Measurements from ENCODE around the gene C9orf50. TPM values are rescaled to one million over a fixed set of nuclear protein-coding genes. Genes with fewer than 3 reads are reported as not detected.

C9orf50 gene
- total RNA-seq, 1 experiment from 2014 or later = not detected

GRCh38 chr9:129650680-129651235 lies 29.9 kb upstream of the C9orf50 start:
- H3K4me3 ChIP-seq (ENCODE audit: low read depth, low read length) = no peak overlapping the region
- BruUV-seq (replicated peaks) = no TSS peak
- Mint-ChIP-seq H3K27ac (ENCODE audit: unreplicated experiment) (peak overlapping the region; percentile 17), H3K4me1 (ENCODE audit: low read depth, unreplicated experiment) (no peaks in the 10 kb centered on the region), H3K4me3 (ENCODE audit: unreplicated experiment) (no peak overlapping the region), H3K27me3 (ENCODE audit: insufficient read depth, unreplicated experiment) (no peaks in the 10 kb centered on the region), H3K36me3 (ENCODE audit: insufficient read depth, unreplicated experiment) (no peaks in the 10 kb centered on the region), H3K9me3 (ENCODE audit: unreplicated experiment) (no peaks in the 10 kb centered on the region)
- ChIA-PET POLR2A (no interaction called here), CTCF (no interaction called here)
- DNase-seq = no peak
- H3K27me3 ChIP-seq (replicated peaks; ENCODE audit: control insufficient read depth, insufficient read depth, low read length) = no peaks in the 10 kb centered on the region
- no peaks in the 10 kb centered on the region for H3K36me3 ChIP-seq (ENCODE audit: control insufficient read depth, insufficient read depth, low read length)
- no peaks in the 10 kb centered on the region for H3K9me3 ChIP-seq
- no peaks in the 10 kb centered on the region for H3K4me1 ChIP-seq
- intact Hi-C loops (cut with micrococcal nuclease; ENCODE audit: unreplicated experiment) = no loop called here
- TF ChIP-seq CTCF (IDR thresholded peaks at IDR 0.05; ENCODE audit: insufficient read depth in 1 of 2, low read depth in 1 of 2, low read length in 1 of 2, severe bottlenecking in 1 of 2, unreplicated experiment in 1 of 2) = no peak

- no peaks in the 10 kb centered on the region for H3K4me1 ChIP-seq
- no peak for DNase-seq
- no peak overlapping the region for H3K4me3 ChIP-seq (ENCODE audit: low read depth, low read length)
- no peak overlapping the region for H3K4me3 Mint-ChIP-seq (ENCODE audit: unreplicated experiment)
- POLR2A ChIA-PET = no interaction called here
- no peaks in the 10 kb centered on the region for H3K27me3 Mint-ChIP-seq (ENCODE audit: insufficient read depth, unreplicated experiment)
- H3K36me3 ChIP-seq (ENCODE audit: control insufficient read depth, insufficient read depth, low read length) = no peaks in the 10 kb centered on the region
- no peaks in the 10 kb centered on the region for H3K27me3 ChIP-seq (replicated peaks; ENCODE audit: control insufficient read depth, insufficient read depth, low read length)
- peak overlapping the region; percentile 17 for H3K27ac Mint-ChIP-seq (ENCODE audit: unreplicated experiment)
- no TSS peak for BruUV-seq (replicated peaks)
- no peaks in the 10 kb centered on the region for H3K36me3 Mint-ChIP-seq (ENCODE audit: insufficient read depth, unreplicated experiment)
- TF ChIP-seq CTCF (IDR thresholded peaks at IDR 0.05; ENCODE audit: insufficient read depth in 1 of 2, low read depth in 1 of 2, low read length in 1 of 2, severe bottlenecking in 1 of 2, unreplicated experiment in 1 of 2) = no peak
- H3K9me3 Mint-ChIP-seq (ENCODE audit: unreplicated experiment) = no peaks in the 10 kb centered on the region
- CTCF ChIA-PET = no interaction called here
- intact Hi-C loops (cut with micrococcal nuclease; ENCODE audit: unreplicated experiment) = no loop called here
- H3K4me1 Mint-ChIP-seq (ENCODE audit: low read depth, unreplicated experiment) = no peaks in the 10 kb centered on the region
- no peaks in the 10 kb centered on the region for H3K9me3 ChIP-seq
Observed at GRCh38 chr9:129649726-129650679, 29.1 kb upstream of the C9orf50 start.

- H3K27me3 ChIP-seq (replicated peaks; ENCODE audit: control insufficient read depth, insufficient read depth, low read length) = no peaks in the 10 kb centered on the region
- Mint-ChIP-seq H3K9me3 (ENCODE audit: unreplicated experiment) (no peaks in the 10 kb centered on the region), H3K4me1 (ENCODE audit: low read depth, unreplicated experiment) (no peaks in the 10 kb centered on the region), H3K27me3 (ENCODE audit: insufficient read depth, unreplicated experiment) (no peaks in the 10 kb centered on the region), H3K27ac (ENCODE audit: unreplicated experiment) (no peak overlapping the region), H3K36me3 (ENCODE audit: insufficient read depth, unreplicated experiment) (no peaks in the 10 kb centered on the region), H3K4me3 (ENCODE audit: unreplicated experiment) (no peak overlapping the region)
- POLR2A ChIA-PET = no interaction called here
- CTCF ChIA-PET = no interaction called here
- H3K4me3 ChIP-seq (ENCODE audit: low read depth, low read length) = no peak overlapping the region
- DNase-seq = no peak
- intact Hi-C loops (cut with micrococcal nuclease; ENCODE audit: unreplicated experiment) = no loop called here
- H3K36me3 ChIP-seq (ENCODE audit: control insufficient read depth, insufficient read depth, low read length) = no peaks in the 10 kb centered on the region
- no peak for TF ChIP-seq CTCF (IDR thresholded peaks at IDR 0.05; ENCODE audit: insufficient read depth in 1 of 2, low read depth in 1 of 2, low read length in 1 of 2, severe bottlenecking in 1 of 2, unreplicated experiment in 1 of 2)
- H3K4me1 ChIP-seq = no peaks in the 10 kb centered on the region
- no peaks in the 10 kb centered on the region for H3K9me3 ChIP-seq
- BruUV-seq (replicated peaks) = no TSS peak
Observed at GRCh38 chr9:129648764-129649115, 27.8 kb upstream of the C9orf50 start.
